HG03045 (cell line): ENCODE results near the gene TPPP3.

Source experiments
- ATAC-seq: cut with Tn5 transposase; IDR thresholded peaks from one replicate; pipeline ENCODE4 v1.9.1; 2021; ENCODE audit warnings: mild to moderate bottlenecking, moderate library complexity; ENCODE audit not compliant: unreplicated experiment

Gene TPPP3

DNA sequence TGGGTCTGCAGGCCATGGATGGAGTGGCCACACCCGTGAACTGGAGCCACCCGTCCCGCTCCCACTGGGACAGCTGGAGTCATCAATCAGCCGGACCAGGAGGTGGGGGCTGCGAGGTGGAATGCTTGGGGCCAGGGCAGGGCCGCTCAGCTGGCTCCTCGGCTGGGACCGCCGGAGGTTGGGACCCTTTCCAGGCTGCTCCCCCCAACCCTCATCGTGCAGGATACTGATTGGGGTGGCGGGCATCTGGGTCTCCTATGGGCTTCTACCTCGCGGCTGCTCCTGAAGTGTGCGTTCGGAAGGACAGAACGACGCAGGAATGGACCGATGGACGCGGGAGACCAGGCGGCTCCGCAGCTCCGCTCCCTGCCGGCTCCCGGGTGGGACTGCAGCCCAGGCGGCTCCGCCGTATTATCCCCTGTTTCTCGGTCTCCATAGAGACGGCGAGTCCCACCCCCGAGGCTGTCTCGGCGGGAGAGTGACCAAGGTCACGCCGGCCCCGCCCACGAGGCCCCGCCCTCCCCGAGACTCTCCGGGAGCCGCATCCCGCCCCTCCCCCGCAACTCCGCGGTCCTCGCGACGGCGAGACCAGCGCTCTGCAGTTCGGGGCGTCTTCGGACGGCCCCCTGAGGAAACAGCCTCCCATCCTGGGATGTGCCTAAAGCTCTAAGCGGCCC lies at the start of gene TPPP3:
Gene TPPP3 (minus strand): TSS at position 388 of the 677 bp plus-strand sequence. CDS start 2,387 bp downstream, outside the sequence.
- ATAC-seq: no peak

DNA sequence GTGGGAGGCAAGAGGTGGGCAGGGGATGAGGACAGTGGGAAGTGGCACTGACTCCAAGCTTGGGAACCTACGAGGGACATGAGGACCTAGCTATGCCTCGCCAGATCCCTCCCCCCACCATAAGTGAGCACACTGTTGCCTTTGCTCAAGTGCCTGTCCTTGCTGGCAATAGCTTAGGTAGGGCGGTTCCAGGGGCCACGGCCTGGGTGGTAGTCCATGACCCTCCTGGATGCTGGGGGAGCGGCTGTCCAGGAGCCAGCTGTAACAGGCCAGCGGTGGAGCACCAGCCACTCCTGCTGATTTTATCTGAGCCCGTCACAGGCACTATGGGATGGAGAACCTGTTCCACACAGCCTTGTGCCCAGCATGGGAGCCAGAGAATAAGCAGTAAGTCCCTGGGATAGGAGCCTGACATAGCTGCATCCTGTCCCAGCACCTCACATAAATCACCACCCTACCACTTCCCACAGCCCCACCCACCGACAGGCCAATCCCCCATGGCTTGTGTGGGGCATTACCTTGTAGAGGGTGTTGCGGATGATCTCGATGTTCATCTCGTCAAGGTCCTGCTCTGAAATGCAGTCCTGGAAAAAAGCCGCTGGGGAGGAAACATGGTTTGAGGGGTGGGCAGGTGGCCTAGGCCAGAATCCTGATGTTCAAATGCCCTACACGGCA lies 49.4 kb upstream of the TPPP3 start:
- no peak for ATAC-seq

DNA sequence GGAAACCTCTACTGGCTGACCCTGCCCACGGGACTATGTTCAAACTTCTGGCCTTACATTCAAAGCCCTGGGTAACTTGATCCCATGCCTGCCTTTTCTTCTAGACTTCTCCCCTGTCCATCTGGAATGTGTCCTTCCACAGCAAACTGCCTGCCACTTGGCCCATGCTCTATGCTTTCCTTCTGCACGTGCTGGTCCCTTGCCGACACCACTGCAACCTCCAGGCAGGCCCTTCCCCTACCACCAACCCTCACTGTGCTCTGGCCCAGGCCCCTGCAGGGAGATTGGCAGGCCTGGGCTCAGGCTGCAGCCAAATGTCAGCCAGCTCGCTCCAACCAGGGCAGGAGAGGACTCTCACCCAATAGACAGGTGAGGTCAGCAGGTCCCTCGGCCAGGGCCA lies 48.6 kb upstream of the TPPP3 start:
- no peak for ATAC-seq

DNA sequence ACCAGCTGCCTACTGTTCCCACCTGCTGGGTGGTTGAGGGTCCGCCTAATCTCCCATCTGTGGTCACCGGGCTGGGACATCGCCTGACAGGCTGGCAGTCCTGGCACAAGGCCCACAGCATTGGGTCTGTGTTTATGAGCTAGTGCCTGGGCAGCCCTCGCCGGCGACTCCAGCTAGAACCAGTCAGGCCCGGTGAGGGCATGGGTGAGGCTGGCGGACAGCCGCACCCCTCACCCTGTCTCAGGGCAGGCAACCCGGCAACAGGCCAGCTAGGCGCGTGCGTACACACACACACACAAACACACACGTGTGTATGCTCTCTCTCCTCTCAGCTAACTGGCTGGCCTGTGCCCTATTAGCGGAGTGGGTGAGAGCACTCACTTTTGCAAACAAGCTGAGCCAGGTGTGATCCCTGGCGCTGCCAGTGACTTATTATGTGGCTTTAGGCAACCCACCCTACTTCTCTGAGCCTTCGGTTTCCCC lies 48.0 kb upstream of the TPPP3 start:
- no peak for ATAC-seq

DNA sequence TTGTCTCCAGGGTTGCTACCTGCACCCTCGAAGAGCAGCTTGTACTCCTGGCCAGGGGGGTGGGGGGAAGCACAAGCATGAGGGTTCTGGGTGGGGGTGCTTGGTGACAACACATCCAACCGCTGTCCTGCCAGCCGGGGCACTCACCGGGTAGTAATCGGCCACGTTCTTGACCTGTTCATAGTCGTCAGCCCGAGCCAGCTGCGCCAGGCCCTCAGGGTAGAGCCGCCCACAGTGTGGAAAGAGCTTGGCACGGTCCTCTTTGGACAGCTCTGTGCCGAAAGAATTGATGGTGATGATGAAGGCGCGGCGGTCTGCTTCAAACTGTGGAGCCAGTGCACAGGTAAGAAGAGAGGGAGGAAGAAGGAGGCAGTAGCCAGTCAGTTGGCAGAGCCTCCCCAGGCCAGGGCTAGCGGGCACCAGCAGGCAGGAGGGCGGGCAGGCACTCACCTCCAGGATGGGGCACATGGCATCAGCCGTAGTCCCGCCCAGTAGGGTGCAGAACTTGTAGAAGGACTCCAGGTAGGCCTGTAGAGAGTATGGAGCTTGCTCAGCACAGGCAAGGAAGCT lies 45.6 kb upstream of the TPPP3 start:
- no peak for ATAC-seq

DNA sequence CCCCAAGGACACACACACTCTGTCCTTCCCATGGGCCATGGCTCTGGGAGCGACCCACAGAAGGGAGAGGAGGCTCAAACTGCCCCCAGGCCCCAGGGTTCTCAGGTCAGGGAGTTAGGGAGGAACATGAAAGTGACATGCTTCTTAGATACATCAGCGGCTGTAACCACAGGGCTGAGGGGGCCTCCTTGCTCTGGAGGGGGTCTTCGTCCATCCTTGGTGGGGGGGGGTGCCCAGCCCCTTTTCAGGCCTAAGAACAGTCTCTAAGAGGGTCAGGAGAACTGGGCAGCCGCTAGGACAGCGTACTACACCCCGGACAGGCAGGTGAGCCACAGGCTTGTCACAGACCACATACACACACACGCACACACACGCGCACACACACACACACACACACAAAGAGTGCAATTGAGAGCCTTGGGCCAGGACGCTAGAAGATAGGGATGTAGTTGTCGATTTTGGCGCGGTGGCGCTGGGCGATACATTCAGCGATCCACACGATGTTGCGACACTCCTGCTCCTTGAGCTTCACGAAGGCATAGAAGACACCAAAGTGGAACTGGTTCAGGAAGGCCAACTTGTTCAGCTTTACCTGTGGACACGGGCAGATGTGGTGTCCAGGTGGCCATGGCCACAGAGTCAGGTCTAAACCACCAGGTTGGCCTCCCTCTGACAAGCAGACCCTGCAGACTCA lies 44.9 kb upstream of the TPPP3 start:
- no peak for ATAC-seq

DNA sequence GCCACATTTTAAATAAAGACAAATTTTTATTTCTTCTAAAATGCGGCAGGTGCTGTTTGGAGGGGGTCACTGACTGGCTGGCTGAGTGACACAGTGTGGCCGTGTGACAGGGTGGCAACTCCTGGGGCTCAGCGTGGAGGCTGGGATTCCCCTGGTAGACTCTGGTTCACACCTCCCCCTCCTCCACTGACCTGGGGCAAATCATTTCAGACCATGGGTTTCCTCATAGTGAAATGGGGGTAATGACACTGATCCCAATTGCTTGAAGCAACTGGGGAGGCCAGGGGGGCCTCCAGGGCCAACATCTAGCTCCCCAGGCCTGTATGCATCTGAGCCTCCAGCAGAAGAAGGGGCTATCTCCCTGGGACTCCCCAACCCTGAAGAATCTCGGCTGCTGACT lies 44.2 kb upstream of the TPPP3 start:
- ATAC-seq: no peak

DNA sequence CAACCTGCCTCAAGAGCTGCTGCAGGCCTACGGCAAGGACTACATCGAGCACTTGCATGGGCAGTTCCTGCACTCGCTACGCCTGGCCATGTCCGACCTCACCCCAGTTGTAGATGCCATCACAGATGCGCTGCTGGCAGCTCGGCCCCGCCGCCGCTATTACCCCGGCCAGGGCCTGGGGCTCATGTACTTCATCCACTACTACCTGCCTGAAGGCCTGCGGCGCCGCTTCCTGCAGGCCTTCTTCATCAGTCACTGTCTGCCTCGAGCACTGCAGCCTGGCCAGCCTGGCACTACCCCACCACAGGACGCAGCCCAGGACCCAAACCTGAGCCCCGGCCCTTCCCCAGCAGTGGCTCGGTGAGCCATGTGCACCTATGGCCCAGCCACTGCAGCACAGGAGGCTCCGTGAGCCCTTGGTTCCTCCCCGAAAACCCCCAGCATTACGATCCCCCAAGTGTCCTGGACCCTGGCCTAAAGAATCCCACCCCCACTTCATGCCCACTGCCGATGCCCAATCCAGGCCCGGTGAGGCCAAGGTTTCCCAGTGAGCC lies 43.4 kb upstream of the TPPP3 start:
- no peak for ATAC-seq

DNA sequence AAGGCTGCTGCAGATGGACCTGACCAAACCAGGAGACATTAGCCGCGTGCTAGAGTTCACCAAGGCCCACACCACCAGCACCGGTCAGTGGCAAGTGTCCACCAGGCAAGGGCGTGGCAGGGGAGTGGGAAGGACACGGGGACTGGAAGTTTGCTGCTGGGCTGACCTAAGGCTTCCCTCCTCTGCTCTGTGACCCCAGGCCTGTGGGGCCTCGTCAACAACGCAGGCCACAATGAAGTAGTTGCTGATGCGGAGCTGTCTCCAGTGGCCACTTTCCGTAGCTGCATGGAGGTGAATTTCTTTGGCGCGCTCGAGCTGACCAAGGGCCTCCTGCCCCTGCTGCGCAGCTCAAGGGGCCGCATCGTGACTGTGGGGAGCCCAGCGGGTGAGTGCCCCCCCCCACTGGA lies 42.5 kb upstream of the TPPP3 start:
- ATAC-seq: no peak

DNA sequence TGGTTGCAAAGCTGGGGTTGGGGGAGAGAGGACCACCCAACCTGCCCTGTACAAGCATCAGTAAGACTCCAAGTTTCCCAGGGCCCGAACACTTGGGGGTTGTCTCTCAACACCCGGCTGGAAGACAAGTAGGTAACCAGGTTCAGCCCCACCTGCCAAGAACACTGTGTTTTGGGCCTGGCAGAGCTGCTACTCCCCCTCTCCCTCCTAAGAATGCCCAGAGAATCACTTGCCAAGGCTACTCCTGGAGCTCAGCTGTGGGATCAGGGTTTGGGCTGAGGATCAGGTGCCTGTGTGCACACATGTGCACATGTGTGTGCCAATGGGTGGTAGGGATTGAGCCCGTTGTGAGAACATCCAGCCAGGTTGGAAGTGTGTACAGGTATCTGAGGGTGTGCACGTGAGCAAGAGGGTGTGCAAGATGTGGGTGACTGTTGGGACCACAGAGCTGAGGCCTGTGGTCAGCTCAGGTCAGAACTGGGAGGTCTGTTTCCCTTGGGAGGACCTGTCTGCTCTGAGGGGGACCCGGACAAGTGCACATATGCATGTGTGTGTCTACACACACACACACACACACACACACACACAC lies 39.9 kb upstream of the TPPP3 start:
- no peak for ATAC-seq

DNA sequence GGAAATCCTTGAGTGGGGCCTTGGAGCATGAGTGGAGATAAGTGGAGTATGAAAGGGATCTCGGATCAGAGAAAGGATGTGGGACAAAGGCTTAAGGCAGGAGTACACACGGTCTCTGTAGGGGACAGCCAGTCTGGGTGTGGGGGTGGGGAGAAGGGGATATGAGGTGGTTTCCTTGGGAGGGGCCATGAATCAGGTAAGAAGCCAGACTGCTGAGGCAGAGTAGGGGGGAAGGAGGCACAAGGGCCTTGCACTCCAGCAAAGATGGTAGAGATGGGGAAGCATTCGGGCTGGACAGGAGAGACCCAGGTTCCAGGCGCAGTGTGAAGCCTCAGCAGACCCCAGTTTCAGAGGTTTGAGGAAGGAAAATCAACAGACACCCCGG lies 39.2 kb upstream of the TPPP3 start:
- no peak for ATAC-seq

DNA sequence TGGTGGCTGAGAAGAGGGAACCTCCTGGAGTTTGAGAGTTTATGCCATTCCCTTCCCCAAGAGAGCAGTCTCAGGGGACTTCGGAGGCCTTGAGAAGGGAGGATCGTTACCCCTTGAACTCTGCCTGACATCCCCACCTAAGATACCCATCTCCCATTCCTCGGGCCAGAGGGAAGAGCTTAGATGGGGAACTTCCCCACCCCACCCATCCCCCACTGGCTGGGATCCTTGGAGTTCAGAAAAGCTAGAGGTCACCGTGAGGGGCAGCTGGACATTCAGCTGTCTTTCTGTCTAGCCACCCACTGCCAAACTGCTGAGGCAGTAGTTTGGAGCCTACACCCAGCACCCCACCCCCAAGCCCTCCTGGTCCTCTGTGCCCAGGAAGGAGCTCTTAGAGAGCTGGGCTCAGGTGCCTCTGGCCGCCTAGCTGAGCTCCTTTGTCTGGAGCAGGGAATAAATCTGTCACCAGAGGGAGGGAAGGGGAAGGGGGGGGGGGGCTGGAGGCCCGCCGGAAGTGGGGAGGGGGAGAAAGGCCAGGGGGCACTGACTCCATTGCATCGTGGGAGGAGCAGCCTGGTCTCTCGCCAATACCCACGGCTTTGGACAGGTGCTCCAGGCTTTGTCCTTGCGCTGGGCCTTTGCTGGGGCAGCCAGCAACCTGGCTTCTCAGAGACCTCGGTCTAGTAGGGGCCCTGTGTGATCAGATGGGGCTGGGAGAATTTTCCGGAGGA lies 38.6 kb upstream of the TPPP3 start:
- no peak for ATAC-seq

DNA sequence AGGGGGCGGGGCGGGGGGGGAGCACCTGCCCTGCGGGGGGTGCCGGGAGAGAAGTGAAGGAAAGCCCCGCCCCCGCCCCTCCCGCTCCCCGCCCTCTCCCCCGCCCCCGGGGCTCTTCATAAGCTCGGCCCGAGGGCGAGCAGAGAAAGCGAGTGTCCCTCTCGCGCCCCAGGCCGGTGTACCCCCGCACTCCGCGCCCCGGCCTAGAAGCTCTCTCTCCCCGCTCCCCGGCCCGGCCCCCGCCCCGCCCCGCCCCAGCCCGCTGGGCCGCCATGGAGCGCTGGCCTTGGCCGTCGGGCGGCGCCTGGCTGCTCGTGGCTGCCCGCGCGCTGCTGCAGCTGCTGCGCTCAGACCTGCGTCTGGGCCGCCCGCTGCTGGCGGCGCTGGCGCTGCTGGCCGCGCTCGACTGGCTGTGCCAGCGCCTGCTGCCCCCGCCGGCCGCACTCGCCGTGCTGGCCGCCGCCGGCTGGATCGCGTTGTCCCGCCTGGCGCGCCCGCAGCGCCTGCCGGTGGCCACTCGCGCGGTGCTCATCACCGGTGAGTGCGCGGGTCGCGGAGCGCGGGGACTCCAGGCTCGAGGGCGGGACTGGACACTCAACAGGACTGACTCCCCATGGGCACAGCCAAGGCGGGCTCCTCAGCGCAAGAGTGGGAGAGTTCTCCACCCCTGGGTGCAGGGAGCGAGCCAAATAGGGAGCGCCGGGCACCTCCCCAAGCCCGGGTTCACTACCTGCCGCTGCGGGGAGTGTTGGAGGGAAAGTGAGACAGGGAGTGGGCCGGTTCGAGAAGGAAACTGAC lies 37.9 kb upstream of the TPPP3 start, which contains the start of gene HSD11B2:
Gene HSD11B2 (plus strand): TSS at position 145 of the 798 bp plus-strand sequence. CDS start 128 bp downstream, at position 273.
- ATAC-seq: no peak

DNA sequence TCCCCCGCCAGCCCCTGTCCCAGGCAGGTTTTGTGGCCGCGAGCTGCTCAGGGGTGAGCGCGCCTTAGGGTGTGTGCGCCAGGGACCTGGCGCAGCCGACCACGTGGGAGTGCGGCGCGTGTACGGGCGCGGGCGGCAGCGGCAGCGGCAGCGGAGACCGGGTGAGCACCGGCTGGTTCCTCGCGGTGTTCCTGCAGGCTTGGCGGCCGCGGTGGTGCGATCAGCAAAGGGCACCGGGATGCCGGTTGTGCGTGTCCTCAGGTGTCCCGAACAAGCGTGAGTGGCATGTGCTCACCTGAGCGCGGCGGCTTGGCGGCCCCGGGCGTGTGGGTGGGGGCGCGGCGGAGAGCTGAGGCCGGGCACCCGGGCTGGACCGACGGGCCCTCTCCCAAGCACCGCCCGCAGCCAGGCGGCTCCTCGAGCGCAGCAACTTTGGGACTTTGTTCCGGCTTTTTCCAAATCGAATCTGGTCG lies 37.2 kb upstream of the TPPP3 start:
- ATAC-seq: no peak

DNA sequence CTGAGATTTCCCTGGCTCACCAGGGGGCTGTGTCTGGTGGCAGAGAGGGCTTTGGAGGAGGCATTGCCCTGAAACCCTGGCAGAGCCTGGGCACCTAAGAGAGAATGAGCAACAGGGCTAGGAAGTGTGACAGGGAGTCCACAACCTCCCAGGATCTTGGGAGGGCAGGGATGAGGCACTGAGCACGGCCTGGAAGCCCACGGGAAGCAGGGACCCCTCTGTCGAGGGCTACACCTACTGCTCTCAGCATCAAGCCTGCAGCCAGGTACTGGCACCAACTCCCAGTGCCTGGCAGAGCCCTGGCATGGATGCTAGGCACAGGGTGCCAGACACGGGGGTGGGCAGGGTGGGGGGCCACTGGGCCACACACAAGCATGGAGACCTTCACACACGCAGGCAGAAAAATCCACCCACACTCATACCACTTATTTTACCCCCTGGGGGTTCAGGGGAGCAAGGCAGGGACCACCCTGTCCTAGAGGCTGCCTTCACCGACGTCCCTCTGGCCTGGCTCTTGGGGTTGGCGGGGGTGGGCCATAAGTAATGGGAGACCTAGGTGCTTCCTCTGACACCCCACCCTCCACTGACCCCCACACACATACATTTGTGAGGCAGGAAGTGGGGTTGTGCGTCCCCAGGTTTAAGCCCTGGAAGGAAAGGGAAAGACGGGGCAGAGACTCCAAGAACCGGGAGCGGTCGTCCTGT lies 36.7 kb upstream of the TPPP3 start:
- no peak for ATAC-seq

DNA sequence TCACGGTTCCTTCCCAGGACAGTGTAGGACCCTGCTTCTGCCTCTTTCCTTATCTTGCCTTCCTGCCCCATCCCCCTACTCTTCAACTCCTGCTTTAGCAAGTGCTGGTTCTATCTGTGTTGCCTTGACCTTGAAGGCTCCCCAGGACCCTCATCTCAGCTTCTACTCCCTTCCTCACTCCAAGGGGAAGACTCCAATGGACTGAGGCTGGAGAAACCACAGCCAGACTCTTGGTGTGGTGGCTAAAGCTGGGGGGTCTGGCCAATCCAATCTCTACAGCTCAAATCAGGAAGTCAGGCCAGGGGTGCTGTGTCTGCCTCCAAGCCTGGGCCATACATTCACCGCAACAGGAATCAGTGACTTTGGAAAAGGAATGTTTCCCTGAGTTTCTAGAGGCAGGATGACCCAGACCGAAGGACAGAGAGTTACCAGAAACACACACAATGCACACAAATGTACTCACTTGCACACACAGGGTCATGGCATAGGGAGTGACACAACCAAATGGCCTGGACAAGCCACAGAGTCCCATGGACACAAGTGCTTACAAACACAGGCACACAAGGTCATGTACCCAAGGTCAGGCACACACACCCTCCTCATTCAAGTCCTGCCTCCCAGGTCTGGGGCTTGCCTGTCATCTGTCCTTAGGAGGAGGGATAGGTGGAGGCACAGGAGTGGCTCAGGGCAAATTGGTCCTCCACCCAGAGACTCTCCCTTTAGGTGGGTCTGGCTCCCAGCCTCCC lies 35.9 kb upstream of the TPPP3 start:
- ATAC-seq: no peak

DNA sequence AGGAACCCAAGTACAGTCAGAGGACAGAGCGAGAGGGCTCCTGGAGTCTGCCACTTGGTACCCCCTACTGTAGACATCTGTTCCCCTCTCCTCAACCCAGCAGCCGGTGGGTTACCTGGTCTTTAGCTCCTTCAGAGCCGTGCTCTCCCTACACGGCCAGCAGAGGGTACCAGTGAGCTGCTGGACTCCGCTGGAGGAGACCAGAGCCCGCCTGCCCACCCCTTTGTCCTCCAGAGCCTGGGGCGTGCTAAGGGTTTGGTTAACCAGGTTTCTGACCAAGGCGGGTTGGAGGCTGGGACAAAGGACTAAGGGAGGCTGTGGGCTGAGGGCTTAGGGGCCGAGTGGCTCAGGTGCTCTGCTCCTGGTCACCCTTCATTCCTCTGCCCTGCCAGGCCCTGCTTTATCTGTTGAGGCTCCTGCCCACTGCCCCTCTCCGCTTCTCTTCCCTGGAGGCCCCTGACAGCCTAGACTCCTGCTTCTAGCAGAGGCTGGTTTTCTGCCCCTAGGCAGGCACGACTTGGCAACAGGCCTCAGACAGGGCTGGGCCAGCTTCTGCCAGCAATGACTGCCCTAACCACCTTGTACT lies 34.9 kb upstream of the TPPP3 start:
- no peak for ATAC-seq

DNA sequence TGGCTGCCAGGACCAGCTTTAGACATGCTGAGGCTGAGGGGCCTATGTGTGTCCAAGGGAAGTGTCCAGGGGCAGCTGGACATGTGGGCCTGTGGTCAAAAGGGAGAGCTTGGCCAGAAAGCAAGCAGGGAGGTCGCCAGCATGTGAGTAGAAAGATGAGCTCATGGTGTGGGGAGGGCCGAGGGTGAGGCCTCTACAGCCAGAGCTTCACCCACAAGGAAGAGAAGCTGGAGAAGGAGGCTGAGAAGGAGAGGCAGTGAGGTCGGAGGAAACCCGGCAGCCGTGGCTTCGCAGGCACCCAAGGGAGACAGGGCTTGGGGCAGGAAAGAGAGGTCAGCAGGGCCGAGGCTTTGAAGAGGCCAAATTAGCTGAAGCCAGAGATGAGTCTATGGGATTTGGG lies 33.7 kb upstream of the TPPP3 start:
- no peak for ATAC-seq
